ENCODE measurements around the gene NCK1.

The NCK1 gene

DNA sequence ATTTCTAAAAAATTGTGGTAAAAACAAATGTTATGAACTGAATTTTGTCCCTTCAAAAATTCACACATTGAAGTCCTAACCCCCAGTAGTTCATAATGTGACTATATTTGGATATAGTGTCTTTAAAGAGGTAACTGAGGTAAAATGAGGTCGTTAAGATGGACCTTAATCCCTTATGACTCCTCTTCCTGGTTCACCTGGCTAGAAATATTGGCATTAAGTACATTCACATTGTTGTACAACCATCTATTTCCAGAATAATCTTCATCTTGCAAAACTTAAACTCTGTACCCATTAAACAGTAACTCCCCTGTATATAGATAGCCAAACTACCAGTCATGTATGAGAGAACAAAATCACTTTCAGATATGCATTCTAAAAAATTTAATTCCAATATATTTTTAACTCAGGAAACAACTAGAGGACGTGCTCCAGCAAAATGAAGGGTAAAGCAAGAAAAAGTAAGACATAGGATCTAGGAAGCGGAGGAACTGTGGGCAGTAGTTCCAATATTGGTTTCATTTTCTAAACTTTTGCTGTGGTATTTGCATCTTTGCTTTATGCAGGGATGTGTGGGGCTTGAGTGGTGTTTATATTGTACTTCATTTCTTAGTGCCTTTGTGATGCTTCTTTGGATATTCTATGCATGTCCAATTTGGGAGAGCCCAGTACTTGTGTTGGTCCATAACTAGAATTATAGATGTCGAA is 59.0 kb downstream of the NCK1 start:
- no peak for DNase-seq
- TF ChIP-seq, protein P1, sequence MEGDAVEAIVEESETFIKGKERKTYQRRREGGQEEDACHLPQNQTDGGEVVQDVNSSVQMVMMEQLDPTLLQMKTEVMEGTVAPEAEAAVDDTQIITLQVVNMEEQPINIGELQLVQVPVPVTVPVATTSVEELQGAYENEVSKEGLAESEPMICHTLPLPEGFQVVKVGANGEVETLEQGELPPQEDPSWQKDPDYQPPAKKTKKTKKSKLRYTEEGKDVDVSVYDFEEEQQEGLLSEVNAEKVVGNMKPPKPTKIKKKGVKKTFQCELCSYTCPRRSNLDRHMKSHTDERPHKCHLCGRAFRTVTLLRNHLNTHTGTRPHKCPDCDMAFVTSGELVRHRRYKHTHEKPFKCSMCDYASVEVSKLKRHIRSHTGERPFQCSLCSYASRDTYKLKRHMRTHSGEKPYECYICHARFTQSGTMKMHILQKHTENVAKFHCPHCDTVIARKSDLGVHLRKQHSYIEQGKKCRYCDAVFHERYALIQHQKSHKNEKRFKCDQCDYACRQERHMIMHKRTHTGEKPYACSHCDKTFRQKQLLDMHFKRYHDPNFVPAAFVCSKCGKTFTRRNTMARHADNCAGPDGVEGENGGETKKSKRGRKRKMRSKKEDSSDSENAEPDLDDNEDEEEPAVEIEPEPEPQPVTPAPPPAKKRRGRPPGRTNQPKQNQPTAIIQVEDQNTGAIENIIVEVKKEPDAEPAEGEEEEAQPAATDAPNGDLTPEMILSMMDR (IDR thresholded peaks at IDR 0.05): no peak
- no peak overlapping the region for H3K27ac Mint-ChIP-seq
- peaks cover 39% of the 10 kb centered on the region for H3K9me3 Mint-ChIP-seq
- peaks cover 58% of the 10 kb centered on the region for H3K36me3 Mint-ChIP-seq (ENCODE audit: low read depth)
- no peaks in the 10 kb centered on the region for H3K27me3 Mint-ChIP-seq (ENCODE audit: low read depth, poor library complexity)
- H3K4me3 Mint-ChIP-seq: no peak overlapping the region
- H3K4me1 Mint-ChIP-seq: peaks cover 19% of the 10 kb centered on the region

DNA sequence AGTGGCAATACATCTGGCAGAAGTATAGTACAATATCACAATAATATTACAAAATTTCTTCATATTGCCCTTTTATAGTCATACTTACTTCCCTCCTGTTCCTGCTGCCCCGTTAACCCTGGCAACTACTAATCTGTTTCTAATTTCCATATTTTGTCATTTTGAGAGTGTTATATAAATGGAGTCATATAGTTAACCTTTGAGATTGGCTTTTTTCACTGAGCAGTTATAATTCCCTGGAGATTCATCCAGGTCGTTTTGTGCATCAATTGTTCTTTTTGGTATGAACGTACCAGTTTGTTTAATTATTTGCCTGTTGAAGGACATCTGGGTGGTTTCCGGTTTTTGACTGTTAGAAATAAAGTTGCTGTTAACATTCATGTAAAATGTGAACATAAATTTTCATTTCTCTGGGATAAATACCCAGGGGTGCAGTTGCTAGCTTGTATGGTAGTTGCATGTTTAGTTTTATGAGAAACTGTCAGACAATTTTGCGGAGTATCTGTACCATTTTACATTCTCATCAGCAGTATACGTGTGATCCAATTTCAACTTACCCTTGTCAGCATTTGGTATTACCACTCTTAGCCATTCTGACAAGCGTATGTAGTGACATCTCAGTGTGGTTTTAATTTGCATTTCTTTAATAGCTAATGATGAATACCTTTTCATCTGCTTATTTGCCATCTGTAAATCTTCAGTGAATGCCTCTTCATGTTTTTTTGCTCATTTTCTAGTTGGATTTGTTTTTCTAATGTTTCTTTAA is 63.6 kb downstream of the NCK1 start:
- no peaks in the 10 kb centered on the region for H3K27me3 Mint-ChIP-seq (ENCODE audit: low read depth, poor library complexity)
- TF ChIP-seq, protein P1 (IDR thresholded peaks at IDR 0.05): no peak
- no peak overlapping the region for H3K4me3 Mint-ChIP-seq
- H3K27ac Mint-ChIP-seq: no peak overlapping the region
- DNase-seq: no peak
- no peaks in the 10 kb centered on the region for H3K4me1 Mint-ChIP-seq
- peaks cover 42% of the 10 kb centered on the region for H3K36me3 Mint-ChIP-seq (ENCODE audit: low read depth)
- peaks cover 17% of the 10 kb centered on the region for H3K9me3 Mint-ChIP-seq

DNA sequence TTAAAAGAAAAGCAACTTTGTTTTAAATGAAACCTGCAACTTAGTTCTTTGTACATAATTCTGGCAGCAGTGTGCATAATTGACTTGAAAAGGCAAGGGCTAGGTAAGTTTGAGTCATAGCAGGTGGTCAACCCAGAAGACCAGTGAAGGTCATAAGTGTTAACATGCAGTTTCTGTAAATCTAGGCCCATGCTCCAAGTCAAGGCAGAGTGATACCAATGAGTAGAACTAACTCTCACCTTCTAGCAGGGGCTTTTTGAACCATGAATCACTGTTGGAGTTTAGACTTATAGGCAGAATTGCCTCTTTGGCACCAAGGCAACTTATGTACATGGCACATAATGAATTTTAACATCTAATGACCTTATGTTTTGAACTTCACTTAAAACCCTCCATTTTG is 66.2 kb downstream of the NCK1 start:
- no peaks in the 10 kb centered on the region for H3K9me3 Mint-ChIP-seq
- no peak overlapping the region for H3K27ac Mint-ChIP-seq
- TF ChIP-seq, protein P1 (IDR thresholded peaks at IDR 0.05): no peak
- H3K4me3 Mint-ChIP-seq: no peak overlapping the region
- H3K4me1 Mint-ChIP-seq: no peaks in the 10 kb centered on the region
- H3K27me3 Mint-ChIP-seq (ENCODE audit: low read depth, poor library complexity): no peaks in the 10 kb centered on the region
- peaks cover 33% of the 10 kb centered on the region for H3K36me3 Mint-ChIP-seq (ENCODE audit: low read depth)
- DNase-seq: no peak

DNA sequence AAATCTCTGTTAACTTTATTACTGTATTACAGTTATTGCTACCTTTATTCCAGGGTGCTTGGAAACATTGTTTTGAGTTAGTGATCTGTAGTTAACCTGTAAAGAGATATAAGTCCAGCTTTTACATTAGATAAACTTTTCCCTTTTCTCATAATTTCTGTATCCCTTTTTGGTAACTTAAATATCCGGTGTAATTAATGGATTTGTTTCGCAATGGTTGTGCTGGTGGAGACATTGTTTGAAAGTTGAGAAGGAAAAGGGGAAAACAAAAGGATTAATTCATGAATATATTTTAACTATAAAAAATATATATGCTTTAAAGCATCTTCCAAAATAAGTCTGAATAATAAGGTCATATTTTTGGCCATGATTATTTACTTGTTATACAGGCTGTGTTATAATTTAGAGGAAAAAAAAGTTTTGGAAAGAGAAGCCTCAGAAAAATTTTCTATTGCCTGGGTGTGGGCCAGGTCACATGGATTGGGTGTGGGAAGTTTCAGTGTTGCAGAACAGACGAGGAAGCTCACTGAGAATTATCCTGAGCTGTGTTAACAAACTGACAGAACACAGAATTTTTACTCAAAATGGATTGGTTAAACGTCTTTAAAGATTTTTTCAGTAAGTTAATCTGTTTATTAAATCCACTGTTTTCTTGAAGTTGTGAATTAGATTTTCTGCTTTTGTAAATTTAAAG is 68.1 kb downstream of the NCK1 start:
- TF ChIP-seq, protein P1 (IDR thresholded peaks at IDR 0.05): no peak
- peak overlapping the region; percentile 47 for H3K27ac Mint-ChIP-seq
- H3K27me3 Mint-ChIP-seq (ENCODE audit: low read depth, poor library complexity): no peaks in the 10 kb centered on the region

DNA sequence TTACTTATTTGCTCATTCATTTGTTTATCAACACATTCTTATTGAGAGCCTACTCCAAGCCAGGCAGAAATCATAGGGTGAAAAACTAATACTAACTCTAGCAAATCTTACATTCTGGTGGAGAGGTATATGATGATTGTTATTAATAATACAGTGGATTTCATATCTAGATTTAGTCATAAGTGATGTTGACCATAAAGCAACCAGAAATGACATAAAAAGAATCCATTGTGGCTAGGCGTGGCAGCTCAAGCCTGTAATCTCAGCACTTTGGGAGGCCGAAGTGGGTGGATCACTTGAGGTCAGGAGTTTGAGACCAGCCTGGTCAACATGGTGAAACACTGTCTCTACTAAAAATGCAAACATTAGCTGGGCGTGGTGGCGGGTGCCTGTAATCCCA is 69.6 kb downstream of the NCK1 start:
- H3K27me3 Mint-ChIP-seq (ENCODE audit: low read depth, poor library complexity): no peaks in the 10 kb centered on the region
- TF ChIP-seq, protein P1 (IDR thresholded peaks at IDR 0.05): no peak
- H3K4me1 Mint-ChIP-seq: no peaks in the 10 kb centered on the region
- peaks cover 15% of the 10 kb centered on the region for H3K9me3 Mint-ChIP-seq
- no peak overlapping the region for H3K27ac Mint-ChIP-seq
- no peak overlapping the region for H3K4me3 Mint-ChIP-seq
- DNase-seq: no peak
- peaks cover 67% of the 10 kb centered on the region for H3K36me3 Mint-ChIP-seq (ENCODE audit: low read depth)

More for the DNA sequence above, 68.1 kb downstream of the NCK1 start:
- Mint-ChIP-seq H3K4me3 (no peak overlapping the region), H3K4me1 (no peaks in the 10 kb centered on the region), H3K9me3 (peaks cover under 1% of the 10 kb centered on the region), H3K36me3 (ENCODE audit: low read depth) (peaks cover 52% of the 10 kb centered on the region)
- DNase-seq: no peak
